K562 (cell line): ENCODE measurements around the gene NECTIN1. TPM values are rescaled to one million over a fixed set of nuclear protein-coding genes. Genes with fewer than 3 reads are reported as not detected.
A peak's percentile ranks its signal among the peaks of the same experiment; 100 is the strongest.

Experiments
- ARHGAP35 ChIP-seq: fragments of 450-650 bp; IDR thresholded peaks from 2 replicates; pipeline ENCODE4 v1.6.1; 2018; ENCODE audit not compliant: partially characterized antibody
- RFX5 ChIP-seq: IDR thresholded peaks from 2 replicates; pipeline ENCODE4 v1.6.1; 2011; ENCODE audit warnings: low read depth, mild to moderate bottlenecking, improper control_type of control experiment, low read length
- SMC3 ChIP-seq: conservative IDR thresholded peaks from 2 replicates; pipeline ENCODE4 v1.6.1; 2011; ENCODE audit warnings: low read depth, low read length, improper control_type of control experiment; ENCODE audit not compliant: insufficient read depth
- ZBTB43 ChIP-seq: sonication (generic); formaldehyde crosslinking; IDR thresholded peaks from 2 replicates; pipeline ENCODE4 v1.8.0; 2023; ENCODE audit warnings: mild to moderate bottlenecking, missing genetic modification reagents
- ZBTB7A ChIP-seq: IDR thresholded peaks from 2 replicates; pipeline ENCODE4 v1.6.1; 2011; ENCODE audit warnings: low read depth, mild to moderate bottlenecking, low read length, moderate library complexity, borderline replicate concordance; ENCODE audit not compliant: control insufficient read depth
- polyA plus RNA-seq, 8 experiments: library from polyadenylated mRNA; depleted of rRNA in 4 of 8; stranded (reverse) in 5 of 8; unstranded in 3 of 8; fragments of >200 nt; fragmentation: Nextera tagmentation in 2 of 8; fragmentation: Illumina TruSeq in 1 of 8; extraction: Ambion mirVana in 2 of 8; extraction: Trizol in 1 of 8; gene quantifications; 2 replicates each; pipeline versions ENCODE4 v1.2.1 to v1.2.3, GENCODE V29; 2011 to 2014; ENCODE audit warnings: inconsistent platforms in 1 of 8, missing spikeins in 1 of 8
- total RNA-seq, 7 experiments: library from RNA; depleted of rRNA in 6 of 7; stranded (reverse); fragments of >200 nt in 6 of 7; fragmentation: Illumina TruSeq in 2 of 7; extraction: Trizol in 2 of 7; gene quantifications; 2 replicates each; pipeline versions ENCODE4 v1.2.1 to v1.2.3, GENCODE V29; 2011 to 2021; ENCODE audit warnings: low replicate concordance in 1 of 7
- TF ChIP-seq, protein P1 (sequence below): fragments of 450-650 bp; conservative IDR thresholded peaks from 2 replicates; pipeline ENCODE4 v1.6.1; 2016; ENCODE audit warnings: missing genetic modification characterization, low read depth, mild to moderate bottlenecking, missing compliant biosample characterization, moderate library complexity

Gene NECTIN1
- total and polyA plus RNA-seq, 9 of the 15 experiments (the other 6 are each of a cell fraction or from before 2014, with no cell fraction given), result 0.09 to 0.53 (median 0.23) TPM; not detected in 2

DNA sequence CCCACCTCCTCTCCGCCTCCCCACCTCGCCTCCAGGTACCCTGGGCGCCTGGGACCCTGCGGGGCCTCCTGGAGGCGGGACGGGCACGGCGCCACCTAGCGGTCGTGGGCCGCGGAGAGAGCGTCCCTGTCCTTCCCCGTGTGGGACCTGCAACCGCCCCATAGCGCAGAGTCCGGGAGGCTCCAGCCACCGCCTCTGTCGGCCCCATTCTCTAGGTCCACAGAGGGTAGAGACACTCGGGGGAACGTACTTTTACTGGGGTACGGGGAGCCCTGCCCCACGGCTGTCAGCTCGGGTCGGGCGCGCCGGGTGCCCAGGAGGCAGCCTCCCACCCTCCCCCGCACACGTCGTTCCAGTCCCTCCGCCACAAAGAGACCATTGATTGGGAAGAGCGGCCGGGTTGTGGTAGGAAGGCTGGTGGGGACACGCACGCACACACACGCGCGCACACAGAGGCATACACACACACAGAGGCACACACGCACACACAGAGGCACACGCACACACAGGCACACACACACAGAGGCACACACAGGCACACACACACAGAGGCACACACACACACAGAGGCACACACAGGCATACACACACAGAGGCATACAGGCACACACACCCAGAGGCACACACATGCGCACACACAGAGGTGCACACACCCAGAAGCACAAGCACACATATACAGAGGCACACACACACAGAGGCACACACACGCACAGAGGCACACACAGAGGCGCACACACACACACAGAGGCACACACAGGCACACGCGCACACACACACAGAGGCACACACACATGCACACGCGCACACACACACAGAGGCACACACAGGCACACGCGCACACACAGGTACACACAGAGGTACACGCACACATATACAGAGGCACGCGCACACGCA, 12.6 kb upstream of the NECTIN1 start (continued):
- TF ChIP-seq, protein P1, sequence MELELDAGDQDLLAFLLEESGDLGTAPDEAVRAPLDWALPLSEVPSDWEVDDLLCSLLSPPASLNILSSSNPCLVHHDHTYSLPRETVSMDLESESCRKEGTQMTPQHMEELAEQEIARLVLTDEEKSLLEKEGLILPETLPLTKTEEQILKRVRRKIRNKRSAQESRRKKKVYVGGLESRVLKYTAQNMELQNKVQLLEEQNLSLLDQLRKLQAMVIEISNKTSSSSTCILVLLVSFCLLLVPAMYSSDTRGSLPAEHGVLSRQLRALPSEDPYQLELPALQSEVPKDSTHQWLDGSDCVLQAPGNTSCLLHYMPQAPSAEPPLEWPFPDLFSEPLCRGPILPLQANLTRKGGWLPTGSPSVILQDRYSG (tag), result no peak
- TF ChIP-seq SMC3 (peak; percentile 39; the same call in 1 of the 2 replicates), ZBTB7A (peak; percentile 55; the same call in 1 of the 2 replicates), ZBTB43 (CRISPR knock-in tag) (no peak), ARHGAP35 (no peak), RFX5 (no peak)
